Stimulated activated naive B cell treated with anti-CD40 and anti-IgM and Interleukin-4, amounts not matched to agents 10 μg/mL and 1 μg/mL and 100 μg/mL, for 72 hours (primary cell): Measurements from ENCODE around the gene ITPR2.
A peak's percentile ranks its signal among the peaks of the same experiment; 100 is the strongest.
"Not testable (repeated sequence)": the region's sequence is repeated elsewhere in the genome, so short reads cannot be mapped to it uniquely, and the experiment has no call there.

Experiments
- ATAC-seq, 2 donors: fragments of 150-1000 bp; cut with Tn5 transposase; replicated peaks; 2 replicates each; pipeline ENCODE4 v1.10.0; 2021; ENCODE audit warnings: moderate library complexity in 1 of 2
- DNase-seq: peaks from one replicate; pipeline ENCODE4 v3.0.0; 2021
- H3K27ac Mint-ChIP-seq: one replicate; pipeline ENCODE4 v1.8.0; 2022; ENCODE audit warnings: mild to moderate bottlenecking, mixed read lengths
- H3K27me3 Mint-ChIP-seq, 2 donors: one replicate each; pipeline ENCODE4 v1.8.0; 2022; ENCODE audit warnings: mixed read lengths in 2 of 2
- H3K36me3 Mint-ChIP-seq, 2 donors: one replicate each; pipeline ENCODE4 v1.8.0; 2022; ENCODE audit warnings: mixed read lengths in 2 of 2, mild to moderate bottlenecking in 1 of 2
- H3K4me1 Mint-ChIP-seq, 2 donors: one replicate each; pipeline ENCODE4 v1.8.0; 2022; ENCODE audit warnings: mixed read lengths in 2 of 2, mild to moderate bottlenecking in 1 of 2
- H3K4me3 Mint-ChIP-seq, 2 donors: one replicate each; pipeline ENCODE4 v1.8.0; 2022; ENCODE audit warnings: mild to moderate bottlenecking in 2 of 2, mixed read lengths in 2 of 2, moderate library complexity in 1 of 2
- H3K9me3 Mint-ChIP-seq, 2 donors: one replicate each; pipeline ENCODE4 v1.8.0; 2022; ENCODE audit warnings: mixed read lengths in 2 of 2, mild to moderate bottlenecking in 1 of 2

Gene ITPR2

GRCh38 chr12:26651566-26652188 lies 181.3 kb downstream of the ITPR2 start:
- Mint-ChIP-seq H3K27ac (no peak overlapping the region), H3K27me3 (no peaks in the 10 kb centered on the region), H3K9me3 (peaks cover 0 to 3% of the 10 kb centered on the region in 2 donors), H3K4me3 (no peak overlapping the region), H3K4me1 (peaks cover 0 to 5% of the 10 kb centered on the region in 2 donors), H3K36me3 (peaks cover 46 to 66% of the 10 kb centered on the region in 2 donors)
- DNase-seq (peak; percentile 27), ATAC-seq (peak in 1 of 2 donors; percentile 65)

GRCh38 chr12:26651036-26651435 lies 182.0 kb downstream of the ITPR2 start:
- peaks cover 42 to 66% of the 10 kb centered on the region in 2 donors for H3K36me3 Mint-ChIP-seq
- no peaks in the 10 kb centered on the region for H3K27me3 Mint-ChIP-seq
- peaks cover 0 to 3% of the 10 kb centered on the region in 2 donors for H3K9me3 Mint-ChIP-seq
- no peak overlapping the region for H3K4me3 Mint-ChIP-seq
- no peak overlapping the region for H3K27ac Mint-ChIP-seq
- no peak for DNase-seq
- ATAC-seq = no peak
- H3K4me1 Mint-ChIP-seq = peaks cover 4 to 5% of the 10 kb centered on the region in 2 donors

- ATAC-seq = no peak
- Mint-ChIP-seq H3K36me3 (peaks cover 50 to 71% of the 10 kb centered on the region in 2 donors), H3K9me3 (peaks cover 5% of the 10 kb centered on the region in 2 donors), H3K27ac (no peak overlapping the region), H3K4me3 (no peak overlapping the region), H3K4me1 (peaks cover 11 to 16% of the 10 kb centered on the region in 2 donors), H3K27me3 (no peaks in the 10 kb centered on the region)
- DNase-seq = no peak
These were observed 184.0 kb downstream of the ITPR2 start for GRCh38 chr12:26648999-26649398.

- peaks cover 11 to 16% of the 10 kb centered on the region in 2 donors for H3K4me1 Mint-ChIP-seq
- no peak for ATAC-seq
- DNase-seq = no peak
- H3K36me3 Mint-ChIP-seq = peaks cover 52 to 71% of the 10 kb centered on the region in 2 donors
- H3K9me3 Mint-ChIP-seq = peaks cover 5% of the 10 kb centered on the region in 2 donors
- H3K27ac Mint-ChIP-seq = no peak overlapping the region
- H3K4me3 Mint-ChIP-seq = no peak overlapping the region
- no peaks in the 10 kb centered on the region for H3K27me3 Mint-ChIP-seq
These were observed 184.4 kb downstream of the ITPR2 start for GRCh38 chr12:26648584-26648983.

GRCh38 chr12:26648066-26648465 lies 184.9 kb downstream of the ITPR2 start:
- peaks cover 53 to 70% of the 10 kb centered on the region in 2 donors for H3K36me3 Mint-ChIP-seq
- H3K9me3 Mint-ChIP-seq = peaks cover 5% of the 10 kb centered on the region in 2 donors
- H3K4me1 Mint-ChIP-seq = peaks cover 11 to 16% of the 10 kb centered on the region in 2 donors
- no peak overlapping the region for H3K27ac Mint-ChIP-seq
- no peaks in the 10 kb centered on the region for H3K27me3 Mint-ChIP-seq
- no peak for ATAC-seq
- no peak for DNase-seq
- H3K4me3 Mint-ChIP-seq = no peak overlapping the region

GRCh38 chr12:26647088-26647487 lies 185.9 kb downstream of the ITPR2 start:
- Mint-ChIP-seq H3K27me3 (no peaks in the 10 kb centered on the region), H3K36me3 (peaks cover 46 to 61% of the 10 kb centered on the region in 2 donors), H3K9me3 (peaks cover 5% of the 10 kb centered on the region in 2 donors), H3K4me3 (no peak overlapping the region), H3K27ac (no peak overlapping the region), H3K4me1 (peaks cover 11 to 16% of the 10 kb centered on the region in 2 donors)
- DNase-seq (no peak), ATAC-seq (no peak)

- ATAC-seq (no peak), DNase-seq (no peak)
- no peaks in the 10 kb centered on the region for H3K27me3 Mint-ChIP-seq
- no peak overlapping the region for H3K4me3 Mint-ChIP-seq
- H3K4me1 Mint-ChIP-seq = peaks cover 11 to 16% of the 10 kb centered on the region in 2 donors
- H3K27ac Mint-ChIP-seq = no peak overlapping the region
- H3K36me3 Mint-ChIP-seq = peaks cover 40 to 56% of the 10 kb centered on the region in 2 donors
- H3K9me3 Mint-ChIP-seq = peaks cover 2 to 5% of the 10 kb centered on the region in 2 donors
These were observed 186.4 kb downstream of the ITPR2 start for GRCh38 chr12:26646571-26646970.

GRCh38 chr12:26644376-26644775 lies 188.6 kb downstream of the ITPR2 start:
- not testable (repeated sequence) for H3K27ac Mint-ChIP-seq

GRCh38 chr12:26643532-26644315 lies 189.3 kb downstream of the ITPR2 start:
- no peak for DNase-seq
- Mint-ChIP-seq H3K4me1 (peaks cover 6 to 16% of the 10 kb centered on the region in 2 donors), H3K36me3 (peaks cover 31 to 47% of the 10 kb centered on the region in 2 donors), H3K27me3 (no peaks in the 10 kb centered on the region), H3K27ac (no peak overlapping the region), H3K4me3 (no peak overlapping the region), H3K9me3 (peaks cover 2 to 5% of the 10 kb centered on the region in 2 donors)
- no peak for ATAC-seq

More at GRCh38 chr12:26644376-26644775, 188.6 kb downstream of the ITPR2 start:
- H3K36me3 Mint-ChIP-seq = peaks cover 31 to 48% of the 10 kb centered on the region in 2 donors
- not testable (repeated sequence) for H3K27me3 Mint-ChIP-seq, H3K9me3 Mint-ChIP-seq, ATAC-seq, DNase-seq, H3K4me3 Mint-ChIP-seq
- peaks cover 6 to 16% of the 10 kb centered on the region in 2 donors for H3K4me1 Mint-ChIP-seq

GRCh38 chr12:26642361-26642760 lies 190.6 kb downstream of the ITPR2 start:
- ATAC-seq (no peak), DNase-seq (no peak)
- Mint-ChIP-seq H3K4me1 (peaks cover 6 to 16% of the 10 kb centered on the region in 2 donors), H3K4me3 (no peak overlapping the region), H3K27me3 (no peaks in the 10 kb centered on the region), H3K36me3 (peaks cover 31 to 48% of the 10 kb centered on the region in 2 donors), H3K27ac (no peak overlapping the region), H3K9me3 (peaks cover 2 to 5% of the 10 kb centered on the region in 2 donors)

GRCh38 chr12:26636710-26637328 lies 196.2 kb downstream of the ITPR2 start:
- Mint-ChIP-seq H3K4me1 (no peaks in the 10 kb centered on the region), H3K9me3 (no peaks in the 10 kb centered on the region), H3K27me3 (no peaks in the 10 kb centered on the region), H3K4me3 (no peak overlapping the region), H3K36me3 (peaks cover 8 to 28% of the 10 kb centered on the region in 2 donors), H3K27ac (no peak overlapping the region)
- DNase-seq = no peak
- ATAC-seq = no peak

- no peak overlapping the region for H3K27ac Mint-ChIP-seq
- no peak for DNase-seq
- H3K9me3 Mint-ChIP-seq = no peaks in the 10 kb centered on the region
- ATAC-seq = no peak
- no peaks in the 10 kb centered on the region for H3K4me1 Mint-ChIP-seq
- H3K36me3 Mint-ChIP-seq = peaks cover 12 to 28% of the 10 kb centered on the region in 2 donors
- H3K4me3 Mint-ChIP-seq = no peak overlapping the region
- no peaks in the 10 kb centered on the region for H3K27me3 Mint-ChIP-seq
These were observed 199.3 kb downstream of the ITPR2 start for GRCh38 chr12:26633591-26634210.

- peaks cover 15 to 31% of the 10 kb centered on the region in 2 donors for H3K36me3 Mint-ChIP-seq
- no peaks in the 10 kb centered on the region for H3K9me3 Mint-ChIP-seq
- ATAC-seq (no peak), DNase-seq (no peak)
- no peak overlapping the region for H3K4me3 Mint-ChIP-seq
- no peak overlapping the region for H3K27ac Mint-ChIP-seq
- H3K27me3 Mint-ChIP-seq = no peaks in the 10 kb centered on the region
- H3K4me1 Mint-ChIP-seq = no peaks in the 10 kb centered on the region
These were observed 200.2 kb downstream of the ITPR2 start for GRCh38 chr12:26632756-26633155.

GRCh38 chr12:26631846-26632245 lies 201.1 kb downstream of the ITPR2 start:
- Mint-ChIP-seq H3K27me3 (no peaks in the 10 kb centered on the region), H3K4me1 (no peaks in the 10 kb centered on the region), H3K36me3 (peaks cover 20 to 37% of the 10 kb centered on the region in 2 donors), H3K4me3 (no peak overlapping the region), H3K9me3 (no peaks in the 10 kb centered on the region), H3K27ac (no peak overlapping the region)
- DNase-seq (no peak), ATAC-seq (no peak)
